Natural killer cell (primary cell): ENCODE measurements around the gene PLXNB1. TPM values are rescaled to one million over a fixed set of nuclear protein-coding genes. Genes with fewer than 3 reads are reported as not detected.

Experiments used
- ATAC-seq, 3 donors: fragments of 150-1000 bp in 2 of 3; fragments of 200-7000 bp in 1 of 3; cut with Tn5 transposase; 1 replicate in 1 of 3; 2 replicates in 2 of 3; pipeline ENCODE4 v1.10.0; 2021; ENCODE audit warnings: mild to moderate bottlenecking in 2 of 3, moderate library complexity in 2 of 3
- DNase-seq, 2 donors: peaks; one replicate each; pipeline versions ENCODE4 v3.0.0 to v3.0.0-alpha.2; 2013 to 2021; ENCODE audit warnings: mixed read lengths in 1 of 2
- H3K27ac ChIP-seq: one replicate; pipeline ENCODE4 v1.5.1; 2013; ENCODE audit warnings: mild to moderate bottlenecking, low read length
- H3K27me3 ChIP-seq: one replicate; pipeline ENCODE4 v1.6.1; 2013; ENCODE audit warnings: low read length; ENCODE audit not compliant: control insufficient read depth, insufficient read depth
- H3K36me3 ChIP-seq: one replicate; pipeline ENCODE4 v1.6.1; 2013; ENCODE audit warnings: low read length; ENCODE audit not compliant: control insufficient read depth, insufficient read depth
- H3K4me1 ChIP-seq: one replicate; pipeline ENCODE4 v1.6.1; 2013; ENCODE audit warnings: low read length; ENCODE audit not compliant: control insufficient read depth, insufficient read depth
- H3K4me3 ChIP-seq: one replicate; pipeline ENCODE4 v1.5.1; 2013; ENCODE audit warnings: low read length
- H3K9me3 ChIP-seq: one replicate; pipeline ENCODE4 v1.6.1; 2013; ENCODE audit warnings: low read length; ENCODE audit not compliant: control insufficient read depth, insufficient read depth
- H3K27ac Mint-ChIP-seq, 2 donors: one replicate each; pipeline ENCODE4 v1.8.0; 2022; ENCODE audit warnings: mild to moderate bottlenecking in 2 of 2, mixed read lengths in 2 of 2, moderate library complexity in 1 of 2
- H3K27me3 Mint-ChIP-seq, 2 donors: one replicate each; pipeline ENCODE4 v1.8.0; 2022; ENCODE audit warnings: low read depth in 2 of 2, mixed read lengths in 2 of 2
- H3K36me3 Mint-ChIP-seq: one replicate; pipeline ENCODE4 v1.8.0; 2022; ENCODE audit warnings: mixed read lengths
- H3K4me1 Mint-ChIP-seq, 2 donors: one replicate each; pipeline ENCODE4 v1.8.0; 2022; ENCODE audit warnings: mixed read lengths in 2 of 2
- H3K4me3 Mint-ChIP-seq: one replicate; pipeline ENCODE4 v1.8.0; 2022; ENCODE audit warnings: mild to moderate bottlenecking, moderate library complexity, mixed read lengths
- H3K9me3 Mint-ChIP-seq, 2 donors: one replicate each; pipeline ENCODE4 v1.8.0; 2022; ENCODE audit warnings: mixed read lengths in 2 of 2
- WGBS: methylation state at CpG from one replicate; pipeline ENCODE4 v1.1.7; 2013; ENCODE audit warnings: missing lambda C conversion rate; ENCODE audit not compliant: insufficient coverage; 5-methylcytosine and 5-hydroxymethylcytosine counted together
- intact Hi-C: fragments of 100-400 bp; cut with micrococcal nuclease; formaldehyde crosslinking; loops from one replicate; pipeline ENCODE4 v1.14.2; 2022
- total RNA-seq, 4 donors: library from RNA; stranded (reverse); fragments of 120-200 nt in 1 of 4; gene quantifications; one replicate each; pipeline versions ENCODE4 v1.2.3 to v1.2.4, GENCODE V29; 2013 to 2022
- TF ChIP-seq, protein P1 (sequence below): fragments of 200-600 bp; IDR thresholded peaks from one replicate; pipeline ENCODE4 v1.8.0; 2022; ENCODE audit warnings: antibody characterized with exemption

The PLXNB1 gene
- total RNA-seq, 3 donors from 2014 or later (not counting 1 experiment from before 2014, with no cell fraction given) = 4.3 to 5.0 (median 4.4) TPM

DNA sequence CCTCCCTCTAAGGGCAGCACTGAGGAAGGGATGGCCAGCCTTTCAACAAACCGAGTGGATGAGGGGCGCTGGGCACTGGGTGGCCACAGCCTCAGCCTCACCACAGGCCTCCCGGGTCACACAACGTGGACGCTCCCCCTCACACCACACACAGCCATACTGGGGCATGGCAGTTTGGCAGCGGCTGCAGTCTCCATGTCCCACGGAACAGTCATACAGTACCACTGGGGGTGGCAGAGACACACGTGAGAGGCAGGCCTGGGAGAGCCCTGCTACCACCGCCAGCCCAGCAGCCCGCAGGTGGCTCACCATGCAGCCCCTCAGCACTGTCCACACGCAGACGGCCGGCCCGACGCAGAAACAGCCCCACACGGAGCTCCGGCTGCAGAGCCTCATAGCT is 11.7 kb downstream of the PLXNB1 start:
- H3K27me3 ChIP-seq = no peaks in the 10 kb centered on the region
- TF ChIP-seq, protein P1, sequence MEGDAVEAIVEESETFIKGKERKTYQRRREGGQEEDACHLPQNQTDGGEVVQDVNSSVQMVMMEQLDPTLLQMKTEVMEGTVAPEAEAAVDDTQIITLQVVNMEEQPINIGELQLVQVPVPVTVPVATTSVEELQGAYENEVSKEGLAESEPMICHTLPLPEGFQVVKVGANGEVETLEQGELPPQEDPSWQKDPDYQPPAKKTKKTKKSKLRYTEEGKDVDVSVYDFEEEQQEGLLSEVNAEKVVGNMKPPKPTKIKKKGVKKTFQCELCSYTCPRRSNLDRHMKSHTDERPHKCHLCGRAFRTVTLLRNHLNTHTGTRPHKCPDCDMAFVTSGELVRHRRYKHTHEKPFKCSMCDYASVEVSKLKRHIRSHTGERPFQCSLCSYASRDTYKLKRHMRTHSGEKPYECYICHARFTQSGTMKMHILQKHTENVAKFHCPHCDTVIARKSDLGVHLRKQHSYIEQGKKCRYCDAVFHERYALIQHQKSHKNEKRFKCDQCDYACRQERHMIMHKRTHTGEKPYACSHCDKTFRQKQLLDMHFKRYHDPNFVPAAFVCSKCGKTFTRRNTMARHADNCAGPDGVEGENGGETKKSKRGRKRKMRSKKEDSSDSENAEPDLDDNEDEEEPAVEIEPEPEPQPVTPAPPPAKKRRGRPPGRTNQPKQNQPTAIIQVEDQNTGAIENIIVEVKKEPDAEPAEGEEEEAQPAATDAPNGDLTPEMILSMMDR = no peak
- H3K36me3 Mint-ChIP-seq = no peaks in the 10 kb centered on the region
- no peaks in the 10 kb centered on the region for H3K27me3 Mint-ChIP-seq
- H3K4me3 Mint-ChIP-seq = no peak overlapping the region
- H3K36me3 ChIP-seq = no peaks in the 10 kb centered on the region
- DNase-seq (no peak), ATAC-seq (no peak)
- no peaks in the 10 kb centered on the region for H3K4me1 ChIP-seq
- no peak overlapping the region for H3K27ac Mint-ChIP-seq
- no peaks in the 10 kb centered on the region for H3K9me3 Mint-ChIP-seq
- WGBS = 95% methylated on average over 17 of the region's 17 CpGs
- intact Hi-C loops = no loop called here
- H3K4me3 ChIP-seq = no peak overlapping the region
- no peaks in the 10 kb centered on the region for H3K9me3 ChIP-seq
- no peaks in the 10 kb centered on the region for H3K4me1 Mint-ChIP-seq
- no peak overlapping the region for H3K27ac ChIP-seq

DNA sequence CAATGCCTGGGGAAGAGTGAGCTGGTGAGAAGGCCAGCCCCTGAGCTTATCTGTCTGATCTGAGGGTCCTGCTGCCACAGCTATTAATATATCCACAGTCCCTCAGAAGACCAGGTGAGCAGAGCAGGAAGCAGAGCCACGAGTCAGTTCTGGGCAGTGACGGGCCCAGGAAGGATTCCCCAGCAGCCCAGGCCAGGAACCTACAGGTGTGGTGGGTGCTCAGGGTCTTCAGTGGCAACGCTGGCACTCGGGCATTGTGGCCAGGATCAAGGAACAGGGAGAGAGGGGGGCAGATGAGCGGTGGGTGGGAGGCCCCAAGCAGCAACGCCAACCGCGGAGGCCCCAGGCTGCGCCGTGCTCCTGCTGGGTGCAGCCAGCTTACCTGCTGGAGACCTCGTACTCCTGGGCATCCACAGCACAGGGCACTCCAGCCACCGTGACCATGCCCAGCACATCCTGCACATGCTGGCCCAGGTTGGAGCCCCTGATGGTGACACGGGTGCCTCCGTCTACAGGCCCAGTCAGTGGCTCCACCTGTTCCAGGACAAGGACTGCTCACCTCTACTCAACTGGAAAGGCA is 12.3 kb downstream of the PLXNB1 start:
- Mint-ChIP-seq H3K36me3 (no peaks in the 10 kb centered on the region), H3K27ac (no peak overlapping the region), H3K4me3 (no peak overlapping the region), H3K9me3 (no peaks in the 10 kb centered on the region), H3K4me1 (no peaks in the 10 kb centered on the region), H3K27me3 (no peaks in the 10 kb centered on the region)
- no peaks in the 10 kb centered on the region for H3K36me3 ChIP-seq
- H3K27me3 ChIP-seq = no peaks in the 10 kb centered on the region
- H3K4me3 ChIP-seq = no peak overlapping the region
- TF ChIP-seq, protein P1 = no peak
- ATAC-seq = no peak
- no peak overlapping the region for H3K27ac ChIP-seq
- no peak for DNase-seq
- H3K9me3 ChIP-seq = no peaks in the 10 kb centered on the region
- H3K4me1 ChIP-seq = no peaks in the 10 kb centered on the region
- WGBS = 91% methylated on average over 14 of the region's 14 CpGs
- intact Hi-C loops = no loop called here

DNA sequence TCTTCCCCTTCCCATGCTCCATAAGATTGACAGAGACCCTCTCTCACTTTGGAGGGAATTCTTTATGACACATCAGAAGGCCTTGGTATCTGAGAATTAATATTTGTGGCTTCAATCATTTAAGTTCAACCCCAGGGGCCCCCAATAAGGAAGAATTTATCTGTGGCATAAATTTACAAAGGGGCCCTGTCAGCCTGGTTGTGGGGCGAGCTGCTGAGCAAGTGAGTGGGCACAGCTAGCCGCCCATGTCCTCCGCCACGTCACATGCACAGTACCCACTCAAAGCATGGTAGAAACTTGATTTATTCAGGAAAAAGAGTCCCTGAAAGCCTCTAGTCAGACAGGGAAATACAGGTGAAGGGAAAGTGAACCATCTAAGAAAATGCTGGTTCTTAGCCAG is 13.3 kb downstream of the PLXNB1 start:
- ATAC-seq (no peak), DNase-seq (no peak)
- no peak overlapping the region for H3K4me3 ChIP-seq
- H3K4me1 ChIP-seq = no peaks in the 10 kb centered on the region
- Mint-ChIP-seq H3K36me3 (no peaks in the 10 kb centered on the region), H3K4me1 (no peaks in the 10 kb centered on the region), H3K27ac (no peak overlapping the region), H3K4me3 (no peak overlapping the region), H3K27me3 (no peaks in the 10 kb centered on the region), H3K9me3 (no peaks in the 10 kb centered on the region)
- no peaks in the 10 kb centered on the region for H3K27me3 ChIP-seq
- TF ChIP-seq, protein P1 = no peak
- 93% methylated on average over 4 of the region's 4 CpGs for whole genome bisulfite sequencing
- no peaks in the 10 kb centered on the region for H3K9me3 ChIP-seq
- no peaks in the 10 kb centered on the region for H3K36me3 ChIP-seq
- H3K27ac ChIP-seq = no peak overlapping the region
- intact Hi-C loops = no loop called here

DNA sequence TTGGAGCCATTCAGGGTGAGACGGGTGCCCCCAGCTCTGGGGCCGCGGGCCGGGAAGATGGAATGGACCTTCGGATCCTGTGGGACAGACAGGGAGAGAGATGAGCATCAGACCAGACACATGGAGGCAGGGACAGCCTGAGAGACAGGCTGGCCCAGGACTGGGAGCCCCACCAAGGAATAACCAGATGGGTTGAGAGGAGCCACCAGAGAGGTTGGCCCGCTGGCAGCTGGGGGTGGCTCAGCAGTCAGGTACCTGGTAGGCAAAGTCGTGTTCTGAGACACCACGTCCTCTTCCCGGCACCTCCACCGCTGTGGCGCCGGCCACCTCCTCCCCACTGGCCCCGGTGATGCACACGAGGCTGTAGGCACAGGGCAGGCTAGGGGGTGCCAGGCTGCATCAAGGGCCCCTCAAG is 13.8 kb downstream of the PLXNB1 start:
- ATAC-seq (no peak), DNase-seq (no peak)
- no peak overlapping the region for H3K27ac ChIP-seq
- H3K9me3 Mint-ChIP-seq = no peaks in the 10 kb centered on the region
- no peaks in the 10 kb centered on the region for H3K4me1 ChIP-seq
- no peak overlapping the region for H3K4me3 ChIP-seq
- WGBS = 90% methylated on average over 14 of the region's 14 CpGs
- no peaks in the 10 kb centered on the region for H3K27me3 ChIP-seq
- H3K36me3 ChIP-seq = no peaks in the 10 kb centered on the region
- no peaks in the 10 kb centered on the region for H3K9me3 ChIP-seq
- TF ChIP-seq, protein P1 = no peak
- H3K27me3 Mint-ChIP-seq = no peaks in the 10 kb centered on the region
- intact Hi-C loops = no loop called here
- H3K36me3 Mint-ChIP-seq = no peaks in the 10 kb centered on the region
- no peaks in the 10 kb centered on the region for H3K4me1 Mint-ChIP-seq
- no peak overlapping the region for H3K27ac Mint-ChIP-seq
- H3K4me3 Mint-ChIP-seq = no peak overlapping the region
